ENCODE results near the gene UAP1L1. TPM values are rescaled to one million over a fixed set of nuclear protein-coding genes. Genes with fewer than 3 reads are reported as not detected.

Gene UAP1L1
- total RNA-seq, 1 experiment from 2014 or later, result 6.6 TPM

- H4K5ac ChIP-seq (ENCODE audit: insufficient read length, low read depth, low read length), result no peak overlapping the region
- no peak for TF ChIP-seq CTCF (conservative IDR thresholded peaks at IDR 0.05)
- no peak overlapping the region for H3T11ph ChIP-seq (ENCODE audit: low read length)
- no peaks in the 10 kb centered on the region for H3K23me2 ChIP-seq (ENCODE audit: insufficient read length, low read depth, low read length, poor library complexity, severe bottlenecking)
- no peaks in the 10 kb centered on the region for H3K79me2 ChIP-seq (ENCODE audit: insufficient read depth, low read length)
- H2AK5ac ChIP-seq (ENCODE audit: insufficient read length, low read length), result no peak overlapping the region
- no peak overlapping the region for H3K18ac ChIP-seq (ENCODE audit: insufficient read length, low read depth, low read length)
- H3K4me2 ChIP-seq (ENCODE audit: insufficient read depth, insufficient read length, low read length), result no peak overlapping the region
- H2BK15ac ChIP-seq (ENCODE audit: low read depth, low read length), result no peak overlapping the region
- H2AFZ ChIP-seq (ENCODE audit: low read length), result no peak overlapping the region
- no peak overlapping the region for H2BK5ac ChIP-seq (ENCODE audit: insufficient read length, low read length)
- H3K27me3 Mint-ChIP-seq (ENCODE audit: low read depth), result peaks cover 17% of the 10 kb centered on the region
- no peak overlapping the region for H3K27ac ChIP-seq (ENCODE audit: insufficient read length, low read depth, low read length)
- no peak for DNase-seq
- no peaks in the 10 kb centered on the region for H4K20me1 ChIP-seq (ENCODE audit: control insufficient read depth, insufficient read depth, insufficient read length)
- H3K14ac ChIP-seq (ENCODE audit: insufficient read depth, low read length), result no peak overlapping the region
- no peaks in the 10 kb centered on the region for H3K27me3 ChIP-seq (ENCODE audit: insufficient read depth, low read length)
- H4K91ac ChIP-seq (ENCODE audit: insufficient read length, low read depth, low read length), result no peak overlapping the region
- no peak overlapping the region for H3K4me3 Mint-ChIP-seq
- no peak overlapping the region for H2BK120ac ChIP-seq (ENCODE audit: low read depth, low read length, poor library complexity, severe bottlenecking)
- H3K9ac ChIP-seq (ENCODE audit: extremely low read depth, insufficient read length, low read length), result no peak overlapping the region
- no peak overlapping the region for H2BK20ac ChIP-seq (ENCODE audit: low read depth, low read length, poor library complexity, severe bottlenecking)
- H3K27ac Mint-ChIP-seq, result no peak overlapping the region
- no peak overlapping the region for H3K56ac ChIP-seq (ENCODE audit: insufficient read length, low read depth, low read length)
- no peaks in the 10 kb centered on the region for H3K9me3 Mint-ChIP-seq
- H4K8ac ChIP-seq (replicated peaks; ENCODE audit: insufficient read length, low read depth, low read length), result no peak overlapping the region
- WGBS (ENCODE audit: extremely low coverage, insufficient read length, low lambda C conversion rate), result no CpG with 5 or more reads among the region's 13 CpGs
- H3K4ac ChIP-seq (ENCODE audit: low read depth, low read length), result no peak overlapping the region
- H3K36me3 Mint-ChIP-seq (ENCODE audit: insufficient read depth in 1 of 3, low read depth in 3 of 3), result peaks cover 0 to 14% (median 5%) of the 10 kb centered on the region in 3 experiments; a peak in 5 of 7 replicates
- no peaks in the 10 kb centered on the region; a peak in 1 of 4 replicates for H3K4me1 Mint-ChIP-seq
- H3K79me1 ChIP-seq (ENCODE audit: insufficient read depth, low read depth, low read length, poor library complexity, severe bottlenecking), result no peaks in the 10 kb centered on the region
- H3K9me3 ChIP-seq (ENCODE audit: control insufficient read depth, low read depth, low read length), result no peaks in the 10 kb centered on the region
- no peak overlapping the region for H2BK12ac ChIP-seq (ENCODE audit: insufficient read length, low read depth, low read length)
- no peaks in the 10 kb centered on the region for H3K4me1 ChIP-seq (ENCODE audit: insufficient read depth, low read length)
- H3K23ac ChIP-seq (ENCODE audit: insufficient read length, low read depth, low read length), result no peak overlapping the region
Measured at GRCh38 chr9:137037035-137037434, 40.3 kb upstream of the UAP1L1 start.

All from H9 (cell line).